Occipital lobe (tissue), 2 donors: ENCODE results near the gene LOXHD1. TPM values are rescaled to one million over a fixed set of nuclear protein-coding genes. Genes with fewer than 3 reads are reported as not detected.

Experiments
- DNase-seq: peaks from one replicate; lab custom pipeline; 2025; lab: John Stamatoyannopoulos, UW
- total RNA-seq: library from RNA; depleted of rRNA; stranded (reverse); fragments of >200 nt; gene quantifications from one replicate; pipeline ENCODE4 v1.2.3, GENCODE V29; 2014

Gene LOXHD1
- total RNA-seq = 0.16 TPM

DNA sequence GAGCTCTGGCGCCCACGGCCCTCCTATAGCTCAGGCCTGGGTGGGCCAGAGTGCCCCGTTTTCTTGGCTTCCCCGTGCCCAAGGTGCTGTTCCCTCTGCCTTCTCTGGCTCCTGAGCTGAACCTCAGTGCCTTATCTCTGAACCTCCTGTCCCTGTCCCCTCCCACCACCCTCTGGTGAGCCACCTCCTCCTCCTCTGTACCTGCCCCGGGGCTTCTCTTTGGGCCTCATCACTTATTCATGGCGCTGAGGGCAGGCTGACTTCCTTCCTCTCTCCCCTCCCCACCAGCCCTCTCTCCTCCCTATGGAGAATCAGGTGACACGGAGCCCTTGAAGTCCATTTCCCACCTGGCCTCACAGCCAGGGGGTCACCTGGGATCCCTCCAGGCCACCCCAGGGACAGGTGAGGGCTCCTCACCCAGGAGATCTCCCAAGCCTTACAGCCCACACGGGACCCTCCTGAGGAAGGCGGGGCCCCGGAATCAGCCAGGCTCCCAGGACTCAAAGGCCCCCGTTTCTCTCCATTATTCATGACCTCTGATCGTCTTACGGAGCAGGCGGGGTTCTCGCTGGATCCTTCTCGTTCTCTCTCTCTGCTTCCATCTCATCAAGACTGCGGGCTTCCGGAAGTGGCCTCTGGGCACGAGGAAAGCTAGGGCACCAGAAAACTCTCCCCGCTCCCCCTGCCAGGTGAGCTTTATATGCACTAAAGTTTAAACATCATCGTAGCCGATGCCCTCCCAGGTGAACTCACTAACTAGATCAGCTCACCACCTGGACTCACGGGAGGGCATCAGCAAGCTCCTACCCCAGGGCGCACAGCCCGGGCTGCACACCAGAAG lies at the start of gene LOXHD1:
Gene LOXHD1, minus strand, starts transcription at position 106 of the 841 bp plus-strand sequence. CDS start 187 bp downstream, outside the sequence.
- no peak for DNase-seq

- DNase-seq = no peak
Observed at GRCh38 chr18:46705521-46705920, 48.5 kb upstream of the LOXHD1 start.

DNA sequence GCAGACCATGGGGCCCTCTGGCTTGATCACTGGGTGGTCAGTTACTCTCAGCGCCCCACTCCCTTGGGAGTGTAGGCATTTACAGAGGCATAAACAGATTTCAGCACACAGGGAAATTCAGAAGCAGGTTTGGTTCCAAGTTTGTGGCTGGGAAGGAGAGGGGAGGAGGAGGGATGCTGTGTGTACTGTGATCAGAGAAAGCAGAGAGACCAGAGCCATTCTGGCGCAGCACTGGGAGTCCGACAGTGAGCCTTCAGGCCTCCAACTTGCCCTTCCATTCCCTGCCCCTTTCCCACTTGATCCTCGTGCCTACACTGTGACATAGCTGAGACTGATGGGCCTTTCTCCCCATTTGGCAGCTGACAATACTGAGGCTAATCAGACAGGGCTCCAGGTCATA lies 47.8 kb upstream of the LOXHD1 start:
- no peak for DNase-seq

GRCh38 chr18:46704189-46704588 lies 47.2 kb upstream of the LOXHD1 start:
- no peak for DNase-seq

- no peak for DNase-seq
Observed at GRCh38 chr18:46702471-46702870, 45.5 kb upstream of the LOXHD1 start.

DNA sequence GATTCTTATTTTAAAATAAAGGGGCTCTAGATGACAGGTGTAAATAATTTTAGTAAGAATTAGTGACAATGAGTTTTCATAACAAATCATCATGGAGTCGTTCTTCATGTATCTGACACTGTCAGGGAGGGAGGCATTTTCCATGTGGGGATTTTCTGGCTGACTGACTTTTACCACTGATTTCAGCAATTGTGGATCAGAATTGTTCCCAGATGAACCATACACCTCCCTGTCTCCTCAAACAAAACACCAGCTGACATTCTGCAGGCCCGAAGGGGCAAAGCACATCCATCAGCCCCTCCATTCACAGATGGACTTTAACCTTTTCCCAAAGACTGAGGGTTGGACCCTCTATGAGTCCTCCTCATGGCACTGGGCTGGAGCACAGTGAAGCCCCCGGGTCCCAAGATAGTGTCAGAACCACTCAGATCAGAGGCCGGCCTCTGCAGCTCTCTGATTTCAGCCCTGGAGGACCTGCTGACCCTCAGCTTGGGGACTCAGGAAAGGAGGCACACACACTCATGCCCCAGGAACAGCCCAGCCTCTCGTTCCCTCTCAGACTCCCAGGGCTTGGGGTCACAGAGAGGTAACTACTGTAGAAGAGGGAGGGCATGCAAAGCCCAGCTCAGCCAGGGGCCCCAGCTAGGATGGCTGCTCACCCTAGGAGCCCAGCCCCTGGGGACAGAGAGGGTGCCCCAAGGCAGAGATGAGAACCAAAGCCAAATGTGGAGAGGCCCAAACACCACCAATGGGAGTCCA lies 43.2 kb upstream of the LOXHD1 start:
- DNase-seq = no peak

DNA sequence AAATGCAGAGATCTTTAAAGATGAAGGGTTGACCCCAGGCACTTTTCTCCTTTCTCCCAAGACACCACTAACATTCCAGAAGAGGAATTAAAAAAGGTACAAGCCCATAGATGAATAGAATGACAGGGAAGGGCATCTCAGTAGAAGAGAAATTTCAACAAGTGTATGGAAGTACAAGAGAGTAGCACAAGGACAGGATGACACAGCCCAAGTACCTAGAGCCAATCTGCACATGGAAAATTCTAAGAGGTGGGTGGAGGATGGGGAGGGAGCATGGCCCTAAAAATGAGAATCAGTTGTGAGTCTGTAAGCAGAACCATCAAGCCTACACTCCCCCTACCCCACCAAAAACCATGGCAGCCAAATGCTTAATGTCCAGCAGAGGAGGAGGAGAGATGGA lies 39.7 kb upstream of the LOXHD1 start:
- no peak for DNase-seq

- DNase-seq = no peak
Observed at GRCh38 chr18:46696268-46696667, 39.2 kb upstream of the LOXHD1 start.

GRCh38 chr18:46693996-46694395 lies 37.0 kb upstream of the LOXHD1 start:
- no peak for DNase-seq

DNA sequence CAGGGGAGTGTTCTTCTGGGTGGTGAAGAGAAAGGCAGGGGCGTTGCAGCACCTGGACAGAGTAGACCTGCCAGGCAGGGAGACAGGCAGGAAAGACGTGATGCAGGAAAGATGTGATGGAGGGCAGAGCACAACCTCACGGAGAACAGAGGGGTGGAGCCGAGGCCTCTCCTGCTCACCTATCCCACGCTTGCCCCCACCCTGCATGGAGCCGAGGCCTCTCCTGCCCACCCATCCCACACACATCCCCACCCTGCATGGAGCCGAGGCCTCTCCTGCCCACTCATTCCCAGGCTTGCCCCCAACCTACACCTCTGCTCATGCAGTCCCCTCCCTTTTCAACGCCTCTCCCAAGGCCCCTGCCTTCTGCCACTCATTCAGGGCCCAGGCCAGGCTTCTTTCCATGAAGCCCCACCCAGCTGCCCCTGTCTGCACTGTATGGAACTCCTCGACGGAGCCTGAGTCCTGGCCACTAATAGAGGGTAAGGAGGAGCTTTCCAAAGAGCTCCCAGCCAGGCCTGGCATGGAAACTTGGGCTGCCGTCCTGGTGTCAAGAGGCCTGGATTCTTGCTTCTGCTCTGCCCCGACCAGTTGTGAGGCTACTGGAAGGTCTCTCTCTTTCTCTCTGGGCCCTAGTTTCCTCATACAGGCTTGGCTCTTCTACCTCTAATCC lies 32.0 kb upstream of the LOXHD1 start:
- no peak for DNase-seq

DNA sequence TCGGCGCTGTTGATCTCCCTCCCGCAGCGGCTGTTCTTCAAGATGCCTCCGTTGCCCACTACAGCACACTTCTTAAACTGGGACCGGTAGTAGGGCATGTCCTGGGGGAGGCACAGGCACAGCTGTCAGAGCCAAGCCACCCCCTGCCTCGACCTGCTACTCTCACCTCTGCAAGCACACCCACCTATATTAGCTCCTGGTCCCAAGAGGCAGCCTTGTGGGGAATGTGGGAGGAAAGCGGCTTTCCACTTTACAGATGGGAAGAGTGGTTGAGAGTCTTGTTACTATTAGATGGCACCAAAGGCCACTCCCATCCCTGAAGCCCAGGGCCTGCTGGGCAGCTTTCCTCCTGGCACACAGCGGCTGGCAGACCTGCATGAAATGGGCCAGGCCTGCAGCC lies 29.2 kb upstream of the LOXHD1 start:
- no peak for DNase-seq

GRCh38 chr18:46683252-46683651 lies 26.2 kb upstream of the LOXHD1 start:
- DNase-seq = no peak

DNA sequence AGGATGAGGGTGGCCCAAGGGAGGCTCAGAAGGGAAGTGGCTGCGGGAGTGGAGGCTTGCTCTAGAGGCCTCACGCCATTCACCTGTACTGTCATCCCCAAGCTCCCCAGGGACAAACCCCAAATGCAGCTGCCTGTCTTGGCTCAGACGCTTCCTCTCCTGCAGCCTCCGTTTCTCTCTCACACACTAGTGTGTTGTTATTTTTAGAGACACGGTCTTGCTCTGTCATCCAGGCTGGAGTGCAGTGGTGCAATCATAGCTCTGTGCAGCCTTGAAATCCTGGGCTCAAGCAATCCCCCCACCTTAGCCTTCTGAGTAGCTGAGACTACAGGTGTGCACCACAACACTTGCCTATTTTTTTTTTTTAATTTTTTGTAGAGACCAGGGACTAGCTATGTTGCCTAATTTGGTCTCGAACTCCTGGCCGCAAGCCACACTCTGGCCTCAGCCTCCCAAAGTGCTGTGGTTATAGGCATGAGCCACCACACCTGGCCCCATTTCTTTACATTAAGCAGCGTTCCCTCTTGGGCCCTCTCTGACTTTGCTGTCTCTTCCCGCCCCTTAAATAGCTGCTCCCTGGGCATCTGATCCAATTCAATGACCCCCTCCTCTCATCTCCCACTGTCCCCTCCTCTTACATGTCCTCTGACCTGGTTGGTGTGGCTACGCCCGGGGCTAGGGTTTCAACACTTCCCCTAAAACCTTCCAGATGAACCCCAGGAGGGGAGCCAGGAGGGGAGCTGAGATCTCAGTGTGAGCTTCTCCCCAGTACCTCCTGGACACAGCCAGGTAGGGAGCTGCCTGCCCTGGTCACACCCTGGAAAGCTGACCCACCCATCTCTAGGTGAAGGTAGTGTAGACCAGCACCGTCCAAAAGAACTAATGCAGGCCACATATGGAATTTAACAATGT lies 24.0 kb upstream of the LOXHD1 start:
- DNase-seq = no peak

DNA sequence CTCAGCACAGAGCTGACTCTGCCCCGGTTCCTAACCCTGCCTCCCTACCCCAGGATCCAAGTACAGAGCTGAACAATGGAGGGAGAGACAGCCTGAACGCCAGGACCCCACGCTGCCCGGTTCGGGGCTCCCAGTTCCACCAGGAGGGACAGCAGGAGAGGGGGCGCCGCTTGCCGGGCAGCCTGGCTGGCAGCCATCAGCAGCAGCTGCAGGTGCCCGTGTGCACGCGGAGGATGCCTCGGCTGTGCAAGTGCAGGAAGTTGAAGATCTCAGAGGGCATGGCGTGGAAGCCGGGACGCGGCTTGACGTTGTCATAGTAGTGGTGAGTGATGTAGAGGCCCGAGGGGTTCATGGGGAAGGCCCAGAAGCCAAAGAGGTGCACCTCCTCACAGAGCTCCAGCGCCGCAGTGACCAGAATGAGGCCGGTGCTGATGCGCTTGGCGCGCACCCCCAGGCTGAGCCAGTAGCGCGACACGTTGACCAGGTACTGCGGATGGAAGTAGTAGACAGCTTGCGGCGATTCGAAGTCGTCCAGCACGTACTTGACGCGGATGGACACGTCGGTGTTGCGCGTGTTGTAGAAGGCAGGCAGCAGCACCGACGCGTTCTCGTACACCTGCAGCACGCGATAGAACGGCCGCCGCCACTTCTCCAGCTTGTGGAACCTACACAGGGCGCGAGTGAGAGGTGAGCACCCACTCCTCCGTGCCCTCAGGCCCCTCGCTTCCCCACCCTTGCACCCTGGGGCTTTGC lies 23.0 kb upstream of the LOXHD1 start:
- no peak for DNase-seq

DNA sequence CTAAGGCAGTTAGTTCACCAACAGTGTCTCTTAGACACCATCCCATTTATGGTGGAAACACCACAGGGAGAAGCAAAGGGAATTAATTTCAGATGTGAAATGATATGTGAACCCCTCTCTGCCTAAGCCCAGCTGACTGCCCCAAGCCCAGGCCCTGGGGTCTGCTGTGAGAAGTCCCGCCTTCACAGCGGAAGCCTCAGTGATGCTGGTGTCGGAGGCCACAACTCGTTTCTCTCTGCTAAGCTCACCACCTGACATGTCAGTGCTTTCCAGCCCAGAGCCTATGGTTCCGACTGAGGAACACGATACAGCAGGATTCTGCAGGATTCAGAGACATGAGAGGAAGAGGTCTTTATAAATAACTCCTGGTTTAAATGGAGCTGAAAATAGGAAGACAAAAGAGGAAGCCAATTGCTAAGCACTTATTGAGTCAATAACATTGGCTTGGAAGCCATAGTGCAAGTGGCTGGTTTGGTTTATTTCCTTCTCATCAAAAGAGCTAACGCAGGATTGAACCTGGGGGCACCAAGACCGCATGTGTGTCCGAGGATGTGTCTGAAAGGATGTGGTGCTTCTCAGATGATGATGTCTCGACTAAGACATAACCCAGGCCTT lies 21.9 kb upstream of the LOXHD1 start:
- no peak for DNase-seq

DNA sequence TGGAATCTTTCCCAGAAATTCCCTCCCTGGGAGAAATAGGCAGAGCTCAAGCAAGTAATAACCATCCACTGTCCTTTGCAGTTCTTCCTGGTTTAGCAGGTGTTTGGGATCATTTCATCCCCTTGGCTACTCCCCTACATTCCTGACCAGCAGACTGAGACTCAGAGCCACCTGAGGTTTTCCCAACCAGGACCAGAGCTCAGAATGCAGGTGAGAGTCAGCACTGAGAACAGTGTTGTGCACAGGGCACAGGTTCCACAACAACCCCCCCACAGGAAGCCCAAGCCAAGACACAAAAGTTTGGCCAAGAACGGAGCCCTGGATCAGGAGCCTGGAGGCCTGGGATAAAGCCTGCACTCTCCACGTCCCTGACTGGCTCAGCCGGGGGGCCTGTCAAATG lies 21.0 kb upstream of the LOXHD1 start:
- DNase-seq = no peak

GRCh38 chr18:46677611-46678010 lies 20.6 kb upstream of the LOXHD1 start:
- DNase-seq = no peak

DNA sequence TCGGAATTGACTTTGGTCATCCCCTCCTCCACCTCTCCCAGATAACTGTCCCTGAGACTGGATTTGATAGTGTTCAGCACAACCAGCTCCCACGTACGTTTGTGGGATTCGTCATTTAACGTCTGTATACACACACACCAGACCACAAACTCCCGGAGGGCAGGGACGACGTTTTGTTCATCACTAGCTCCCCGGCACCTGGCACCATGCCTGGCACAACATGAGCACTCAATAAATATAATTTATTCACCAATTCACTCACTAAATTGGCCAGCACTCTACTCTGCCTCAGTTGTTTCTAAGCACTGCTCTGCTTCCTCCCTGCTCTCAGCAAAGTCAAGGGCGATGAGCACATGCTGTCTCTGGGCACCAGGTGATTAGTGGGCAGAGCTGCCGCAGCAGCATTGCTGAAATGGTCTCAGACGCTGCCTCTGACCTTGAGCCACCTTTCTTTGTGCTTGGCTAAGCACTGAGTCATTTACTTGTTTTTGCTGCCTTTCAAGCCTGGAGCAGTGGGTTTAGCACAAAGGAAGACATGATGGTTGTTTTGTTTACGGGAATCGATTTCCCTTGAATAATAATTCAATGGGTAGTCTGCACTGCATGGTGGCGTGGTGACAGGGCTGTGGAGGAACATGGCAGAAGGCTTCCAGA lies 19.3 kb upstream of the LOXHD1 start:
- no peak for DNase-seq

DNA sequence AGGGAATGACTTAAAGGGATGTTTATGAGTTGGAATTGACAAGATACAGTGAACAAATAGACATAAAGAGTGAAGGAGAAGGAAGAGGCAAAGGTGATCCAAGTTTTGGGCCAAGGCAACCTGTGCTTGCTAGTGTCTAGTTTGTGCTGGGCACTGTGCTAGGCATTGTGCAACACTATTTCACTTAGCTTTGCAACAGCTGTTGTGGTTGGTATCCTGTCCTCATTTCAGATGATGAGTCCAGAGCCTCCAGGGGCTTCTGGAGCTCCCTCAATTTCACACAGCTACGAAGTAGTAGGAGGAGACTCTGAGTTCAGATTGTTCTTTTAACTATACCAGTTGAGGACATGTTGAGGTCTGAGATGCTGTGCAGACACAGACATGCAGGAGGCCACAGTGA lies 18.1 kb upstream of the LOXHD1 start:
- no peak for DNase-seq
